IPS DF 6.9 (cell line): Measurements from ENCODE around the gene SLC4A7.

Source experiments
- DNase-seq: peaks from one replicate; pipeline ENCODE4 v3.0.0-alpha.2; 2013; ENCODE audit warnings: low read depth, low spot score
- H3K27ac ChIP-seq: one replicate; pipeline ENCODE4 v1.5.1; 2013; ENCODE audit warnings: low read length, control low read depth
- H3K27me3 ChIP-seq: 2 replicates; pipeline ENCODE4 v1.6.1; 2013; ENCODE audit warnings: mild to moderate bottlenecking, low read length; ENCODE audit not compliant: control insufficient read depth, insufficient read depth
- H3K36me3 ChIP-seq: 2 replicates; pipeline ENCODE4 v1.6.1; 2013; ENCODE audit warnings: low read length; ENCODE audit not compliant: control insufficient read depth, insufficient read depth
- H3K4me1 ChIP-seq: 2 replicates; pipeline ENCODE4 v1.6.1; 2013; ENCODE audit warnings: low read length; ENCODE audit not compliant: control insufficient read depth, insufficient read depth
- H3K4me3 ChIP-seq: 2 replicates; pipeline ENCODE4 v1.5.1; 2013; ENCODE audit warnings: mild to moderate bottlenecking, low read length
- H3K9me3 ChIP-seq: 2 replicates; pipeline ENCODE4 v1.6.1; 2013; ENCODE audit warnings: low read length, inconsistent platforms; ENCODE audit not compliant: control insufficient read depth, insufficient read depth
- WGBS: extraction: QIAGEN DNeasy Blood & Tissue Kit; methylation state at CpG from one replicate; pipeline ENCODE4 v1.1.7; 2013; ENCODE audit warnings: mixed read lengths, missing lambda C conversion rate; ENCODE audit not compliant: insufficient read length, insufficient coverage; 5-methylcytosine and 5-hydroxymethylcytosine counted together

The SLC4A7 gene

GRCh38 chr3:27325419-27325818, 158.8 kb downstream of the SLC4A7 start:
- Histone ChIP-seq H3K4me1 (no peaks in the 10 kb centered on the region), H3K36me3 (no peaks in the 10 kb centered on the region), H3K27me3 (no peaks in the 10 kb centered on the region), H3K4me3 (no peak overlapping the region), H3K27ac (no peak overlapping the region), H3K9me3 (no peaks in the 10 kb centered on the region)
- WGBS: no CpG with 5 or more reads among the region's 1 CpG
- DNase-seq: no peak

DNA sequence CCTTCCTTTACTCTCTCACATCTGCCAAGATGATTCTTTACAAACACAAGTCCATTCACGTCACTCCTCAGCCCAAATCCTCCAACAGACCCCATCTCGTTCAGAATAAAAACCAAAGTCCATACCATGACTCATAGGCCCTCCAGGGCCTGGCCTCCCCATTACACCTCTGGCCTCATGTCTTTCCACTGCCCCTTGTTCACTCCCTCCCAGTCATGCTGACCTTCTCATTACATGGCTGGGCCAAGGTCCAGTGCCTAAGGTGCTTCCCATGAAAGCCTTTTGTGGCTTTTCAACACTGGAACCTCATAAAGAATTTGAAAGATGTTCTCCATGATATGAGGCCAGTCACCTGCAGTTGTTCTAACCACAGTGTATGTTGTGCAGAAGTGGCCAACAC, 159.5 kb downstream of the SLC4A7 start:
- Histone ChIP-seq H3K27ac (no peak overlapping the region), H3K4me3 (no peak overlapping the region), H3K27me3 (no peaks in the 10 kb centered on the region), H3K4me1 (no peaks in the 10 kb centered on the region), H3K9me3 (no peaks in the 10 kb centered on the region), H3K36me3 (no peaks in the 10 kb centered on the region)
- WGBS: no CpG with 5 or more reads among the region's 2 CpGs
- DNase-seq: no peak

GRCh38 chr3:27323087-27323570, 161.1 kb downstream of the SLC4A7 start:
- DNase-seq: no peak
- H3K4me1 ChIP-seq: no peaks in the 10 kb centered on the region
- no peaks in the 10 kb centered on the region for H3K36me3 ChIP-seq
- no CpG with 5 or more reads among the region's 3 CpGs for whole genome bisulfite sequencing
- no peaks in the 10 kb centered on the region for H3K9me3 ChIP-seq
- no peak overlapping the region for H3K4me3 ChIP-seq
- no peaks in the 10 kb centered on the region for H3K27me3 ChIP-seq
- H3K27ac ChIP-seq: no peak overlapping the region
